KMS-11 (cell line): ENCODE data around the gene COL23A1.

Source experiments
- H2AFZ ChIP-seq: fragments of 200-600 bp; sonication (generic); 2 replicates; pipeline ENCODE4 v1.6.1; 2016; ENCODE audit warnings: antibody characterized with exemption, mixed run types, low read depth
- H3K27ac ChIP-seq: fragments of 200-600 bp; sonication (generic); 2 replicates; pipeline ENCODE4 v1.6.1; 2016; ENCODE audit warnings: mild to moderate bottlenecking, mixed run types
- H3K27me3 ChIP-seq: fragments of 200-600 bp; sonication (generic); 2 replicates; pipeline ENCODE4 v1.6.1; 2017; ENCODE audit warnings: mild to moderate bottlenecking, low read depth, mixed run types, moderate library complexity; ENCODE audit not compliant: insufficient read depth
- H3K36me3 ChIP-seq: fragments of 200-600 bp; sonication (generic); 2 replicates; pipeline ENCODE4 v1.6.1; 2017; ENCODE audit warnings: mild to moderate bottlenecking, mixed run types; ENCODE audit not compliant: insufficient read depth
- H3K4me1 ChIP-seq: fragments of 200-600 bp; sonication (generic); 2 replicates; pipeline ENCODE4 v1.6.1; 2016; ENCODE audit warnings: mild to moderate bottlenecking, low read depth, mixed run types; ENCODE audit not compliant: poor library complexity, severe bottlenecking
- H3K4me2 ChIP-seq: fragments of 200-600 bp; sonication (generic); 2 replicates; pipeline ENCODE4 v1.7.0; 2016; ENCODE audit warnings: mild to moderate bottlenecking, mixed run types
- H3K4me3 ChIP-seq: fragments of 200-600 bp; sonication (generic); IDR thresholded peaks from 2 replicates; pipeline ENCODE4 v1.6.1; 2017; ENCODE audit warnings: low read depth, low read length, mixed read lengths; ENCODE audit not compliant: insufficient read depth
- H3K79me2 ChIP-seq: fragments of 200-600 bp; sonication (generic); 2 replicates; pipeline ENCODE4 v1.6.1; 2016; ENCODE audit warnings: low read depth, mixed run types; ENCODE audit not compliant: insufficient read depth
- H3K9ac ChIP-seq: fragments of 200-600 bp; sonication (generic); 2 replicates; pipeline ENCODE4 v1.6.1; 2016; ENCODE audit warnings: mild to moderate bottlenecking, mixed run types
- H4K20me1 ChIP-seq: fragments of 200-600 bp; sonication (generic); 2 replicates; pipeline ENCODE4 v1.6.1; 2016; ENCODE audit warnings: mild to moderate bottlenecking, mixed run types; ENCODE audit not compliant: insufficient read depth
- CTCF ChIP-seq: fragments of 200-600 bp; sonication (generic); conservative IDR thresholded peaks from 2 replicates; pipeline ENCODE4 v1.6.1; 2017; ENCODE audit warnings: low read depth, mild to moderate bottlenecking, antibody characterized with exemption, low read length, moderate library complexity, mixed read lengths

COL23A1 gene

GRCh38 chr5:178434851-178435250 lies 155.3 kb downstream of the COL23A1 start:
- Histone ChIP-seq H3K4me1 (no peaks in the 10 kb centered on the region), H3K36me3 (no peaks in the 10 kb centered on the region), H3K4me3 (no peak overlapping the region), H3K79me2 (no peaks in the 10 kb centered on the region), H3K27ac (no peak overlapping the region), H4K20me1 (no peaks in the 10 kb centered on the region), H3K9ac (no peak overlapping the region), H3K4me2 (no peak overlapping the region), H3K27me3 (no peaks in the 10 kb centered on the region; the same call in 1 of the 2 replicates), H2AFZ (no peak overlapping the region)
- no peak for TF ChIP-seq CTCF

- H3K36me3 ChIP-seq, result no peaks in the 10 kb centered on the region
- H3K27ac ChIP-seq, result no peak overlapping the region
- H3K27me3 ChIP-seq, result no peaks in the 10 kb centered on the region; the same call in 1 of the 2 replicates
- no peak overlapping the region for H3K9ac ChIP-seq
- H4K20me1 ChIP-seq, result no peaks in the 10 kb centered on the region
- no peak overlapping the region for H3K4me3 ChIP-seq
- no peaks in the 10 kb centered on the region for H3K79me2 ChIP-seq
- H2AFZ ChIP-seq, result no peak overlapping the region
- no peaks in the 10 kb centered on the region for H3K4me1 ChIP-seq
- H3K4me2 ChIP-seq, result no peak overlapping the region
- TF ChIP-seq CTCF, result no peak
These were observed 156.0 kb downstream of the COL23A1 start for GRCh38 chr5:178434016-178434761.

- H3K79me2 ChIP-seq, result no peaks in the 10 kb centered on the region
- no peaks in the 10 kb centered on the region; the same call in 1 of the 2 replicates for H3K27me3 ChIP-seq
- no peak overlapping the region for H3K4me3 ChIP-seq
- no peak overlapping the region for H2AFZ ChIP-seq
- H3K36me3 ChIP-seq, result no peaks in the 10 kb centered on the region
- no peaks in the 10 kb centered on the region for H3K4me1 ChIP-seq
- no peak for TF ChIP-seq CTCF
- H3K9ac ChIP-seq, result no peak overlapping the region
- H3K27ac ChIP-seq, result no peak overlapping the region
- H3K4me2 ChIP-seq, result no peak overlapping the region
- no peaks in the 10 kb centered on the region for H4K20me1 ChIP-seq
These were observed 156.9 kb downstream of the COL23A1 start for GRCh38 chr5:178433273-178433775.

GRCh38 chr5:178432421-178433272 lies 157.5 kb downstream of the COL23A1 start:
- no peak overlapping the region for H3K4me2 ChIP-seq
- TF ChIP-seq CTCF, result no peak
- H3K27me3 ChIP-seq, result no peaks in the 10 kb centered on the region; the same call in 1 of the 2 replicates
- H3K9ac ChIP-seq, result no peak overlapping the region
- H4K20me1 ChIP-seq, result no peaks in the 10 kb centered on the region
- H3K27ac ChIP-seq, result no peak overlapping the region
- H3K79me2 ChIP-seq, result no peaks in the 10 kb centered on the region
- no peak overlapping the region for H3K4me3 ChIP-seq
- no peaks in the 10 kb centered on the region for H3K4me1 ChIP-seq
- no peaks in the 10 kb centered on the region for H3K36me3 ChIP-seq
- no peak overlapping the region for H2AFZ ChIP-seq
